Measurements from ENCODE around the gene ICAM1.

Gene ICAM1

DNA sequence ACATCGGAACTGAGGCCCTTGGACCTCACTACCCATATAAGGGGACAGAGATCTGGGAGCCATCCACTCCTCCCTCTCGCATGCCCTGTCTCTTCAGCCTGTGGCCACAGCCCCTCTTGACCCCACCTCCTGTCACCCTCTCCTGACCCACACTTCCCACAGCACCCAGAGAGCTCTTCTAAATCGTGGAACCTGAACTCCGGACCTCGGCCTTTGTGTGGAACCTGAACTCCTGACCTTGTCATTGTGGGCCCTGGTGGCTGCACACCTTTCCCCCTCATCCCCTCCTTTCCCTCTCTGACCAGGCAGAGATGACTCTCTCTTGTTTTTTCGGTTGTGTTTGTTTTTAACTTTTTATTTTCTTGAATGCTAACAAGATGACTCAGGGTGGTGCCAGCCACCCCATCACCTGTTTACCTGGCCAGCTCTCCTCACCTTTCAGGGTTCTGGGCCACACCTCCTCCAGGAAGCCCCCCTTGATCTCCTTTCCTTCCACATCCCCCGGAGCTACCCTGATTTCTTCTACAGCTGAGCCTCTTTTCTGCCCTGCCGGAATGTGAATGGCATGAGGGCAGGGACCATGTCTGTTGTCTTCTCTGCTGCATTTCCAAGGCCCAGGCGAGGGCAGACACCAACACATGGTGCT, 13.8 kb upstream of the ICAM1 start:
- H3K27me3 ChIP-seq (ENCODE audit: control insufficient read depth in 1 of 2, insufficient read depth in 2 of 2, low read length in 2 of 2): no peaks in the 10 kb centered on the region
- H3K4me3 ChIP-seq (ENCODE audit: low read depth in 1 of 2, low read length in 2 of 2): no peak overlapping the region
- no peak overlapping the region for H3K27ac ChIP-seq (ENCODE audit: low read depth, low read length)
- peaks cover 22 to 50% of the 10 kb centered on the region in 2 donors for H3K36me3 ChIP-seq (ENCODE audit: control insufficient read depth in 1 of 2, insufficient read depth in 2 of 2, low read length in 2 of 2)
- no peak overlapping the region for H3K9ac ChIP-seq (ENCODE audit: low read depth in 1 of 2, low read length in 2 of 2)
- peaks cover 12 to 13% of the 10 kb centered on the region in 2 donors for H3K4me1 ChIP-seq (ENCODE audit: control insufficient read depth in 1 of 2, insufficient read depth in 2 of 2, low read length in 2 of 2)
- H3K9me3 ChIP-seq (ENCODE audit: control insufficient read depth in 1 of 2, low read length in 2 of 2): no peaks in the 10 kb centered on the region

- peaks cover 22 to 50% of the 10 kb centered on the region in 2 donors for H3K36me3 ChIP-seq (ENCODE audit: control insufficient read depth in 1 of 2, insufficient read depth in 2 of 2, low read length in 2 of 2)
- no peak overlapping the region for H3K9ac ChIP-seq (ENCODE audit: low read depth in 1 of 2, low read length in 2 of 2)
Observed at GRCh38 chr19:10258080-10258710, 12.7 kb upstream of the ICAM1 start.

DNA sequence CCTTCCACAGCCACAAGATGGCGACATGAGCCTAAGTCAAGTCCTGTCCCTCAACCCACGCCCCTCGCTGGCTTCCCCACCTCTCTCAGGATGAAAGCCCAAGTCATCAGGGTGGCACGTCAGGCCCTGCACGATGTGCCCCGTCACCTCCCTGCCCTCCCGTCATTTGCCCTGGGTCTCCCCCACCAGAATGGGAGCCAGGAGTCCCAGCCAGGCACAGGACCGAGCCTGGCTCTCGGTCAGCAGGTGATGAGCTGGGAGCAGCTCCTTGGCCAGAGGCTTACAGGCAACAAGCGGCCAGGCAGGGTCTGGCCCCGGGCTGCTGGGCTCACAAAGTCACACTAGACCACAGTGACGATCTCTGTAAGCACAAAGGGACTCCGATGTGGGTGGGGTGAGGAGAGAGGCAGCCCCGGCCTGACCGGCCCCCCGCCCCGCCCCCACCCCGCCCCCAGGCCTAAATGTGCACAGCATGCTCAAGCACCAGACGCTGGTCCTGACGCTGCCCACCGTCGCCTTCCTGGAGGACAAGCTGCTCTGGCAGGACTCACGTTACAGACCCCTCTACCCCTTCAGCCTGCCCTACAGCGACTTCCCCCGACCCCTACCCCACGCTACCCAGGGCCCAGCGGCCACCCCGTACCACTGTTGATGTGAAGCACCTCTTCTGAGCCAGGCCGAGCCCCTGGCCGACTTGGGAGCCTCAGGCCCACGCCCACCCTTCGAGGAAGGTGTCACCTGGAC, 11.6 kb upstream of the ICAM1 start:
- Histone ChIP-seq H3K4me1 (ENCODE audit: control insufficient read depth in 1 of 2, insufficient read depth in 2 of 2, low read length in 2 of 2) (peaks cover 5 to 6% of the 10 kb centered on the region in 2 donors), H3K9me3 (ENCODE audit: control insufficient read depth in 1 of 2, low read length in 2 of 2) (no peaks in the 10 kb centered on the region), H3K4me3 (ENCODE audit: low read depth in 1 of 2, low read length in 2 of 2) (no peak overlapping the region), H3K27ac (ENCODE audit: low read depth, low read length) (no peak overlapping the region), H3K36me3 (ENCODE audit: control insufficient read depth in 1 of 2, insufficient read depth in 2 of 2, low read length in 2 of 2) (peaks cover 20 to 44% of the 10 kb centered on the region in 2 donors), H3K27me3 (ENCODE audit: control insufficient read depth in 1 of 2, insufficient read depth in 2 of 2, low read length in 2 of 2) (no peaks in the 10 kb centered on the region), H3K9ac (ENCODE audit: low read depth in 1 of 2, low read length in 2 of 2) (no peak overlapping the region)

More at GRCh38 chr19:10258080-10258710, 12.7 kb upstream of the ICAM1 start:
- H3K27me3 ChIP-seq (ENCODE audit: control insufficient read depth in 1 of 2, insufficient read depth in 2 of 2, low read length in 2 of 2): no peaks in the 10 kb centered on the region
- H3K4me3 ChIP-seq (ENCODE audit: low read depth in 1 of 2, low read length in 2 of 2): no peak overlapping the region
- H3K4me1 ChIP-seq (ENCODE audit: control insufficient read depth in 1 of 2, insufficient read depth in 2 of 2, low read length in 2 of 2): peaks cover 5 to 6% of the 10 kb centered on the region in 2 donors
- H3K27ac ChIP-seq (ENCODE audit: low read depth, low read length): no peak overlapping the region
- no peaks in the 10 kb centered on the region for H3K9me3 ChIP-seq (ENCODE audit: control insufficient read depth in 1 of 2, low read length in 2 of 2)

GRCh38 chr19:10260141-10260584, 10.8 kb upstream of the ICAM1 start:
- peaks cover 16 to 38% of the 10 kb centered on the region in 2 donors for H3K36me3 ChIP-seq (ENCODE audit: control insufficient read depth in 1 of 2, insufficient read depth in 2 of 2, low read length in 2 of 2)
- H3K27ac ChIP-seq (ENCODE audit: low read depth, low read length): no peak overlapping the region
- no peak overlapping the region for H3K4me3 ChIP-seq (ENCODE audit: low read depth in 1 of 2, low read length in 2 of 2)
- peaks cover 5 to 6% of the 10 kb centered on the region in 2 donors for H3K4me1 ChIP-seq (ENCODE audit: control insufficient read depth in 1 of 2, insufficient read depth in 2 of 2, low read length in 2 of 2)
- no peak overlapping the region for H3K9ac ChIP-seq (ENCODE audit: low read depth in 1 of 2, low read length in 2 of 2)
- no peaks in the 10 kb centered on the region for H3K27me3 ChIP-seq (ENCODE audit: control insufficient read depth in 1 of 2, insufficient read depth in 2 of 2, low read length in 2 of 2)
- no peaks in the 10 kb centered on the region for H3K9me3 ChIP-seq (ENCODE audit: control insufficient read depth in 1 of 2, low read length in 2 of 2)

- H3K9ac ChIP-seq (ENCODE audit: low read depth in 1 of 2, low read length in 2 of 2): no peak overlapping the region
- no peaks in the 10 kb centered on the region for H3K9me3 ChIP-seq (ENCODE audit: control insufficient read depth in 1 of 2, low read length in 2 of 2)
- peaks cover 8 to 21% of the 10 kb centered on the region in 2 donors for H3K36me3 ChIP-seq (ENCODE audit: control insufficient read depth in 1 of 2, insufficient read depth in 2 of 2, low read length in 2 of 2)
- no peak overlapping the region for H3K27ac ChIP-seq (ENCODE audit: low read depth, low read length)
- H3K4me3 ChIP-seq (ENCODE audit: low read depth in 1 of 2, low read length in 2 of 2): no peak overlapping the region
- peaks cover 5 to 6% of the 10 kb centered on the region in 2 donors for H3K4me1 ChIP-seq (ENCODE audit: control insufficient read depth in 1 of 2, insufficient read depth in 2 of 2, low read length in 2 of 2)
- no peaks in the 10 kb centered on the region for H3K27me3 ChIP-seq (ENCODE audit: control insufficient read depth in 1 of 2, insufficient read depth in 2 of 2, low read length in 2 of 2)
Observed at GRCh38 chr19:10262771-10263170, 8.1 kb upstream of the ICAM1 start.

- H3K4me3 ChIP-seq (ENCODE audit: low read depth in 1 of 2, low read length in 2 of 2): no peak overlapping the region
- no peaks in the 10 kb centered on the region for H3K36me3 ChIP-seq (ENCODE audit: control insufficient read depth in 1 of 2, insufficient read depth in 2 of 2, low read length in 2 of 2)
- H3K4me1 ChIP-seq (ENCODE audit: control insufficient read depth in 1 of 2, insufficient read depth in 2 of 2, low read length in 2 of 2): peaks cover 11 to 15% of the 10 kb centered on the region in 2 donors
- H3K9me3 ChIP-seq (ENCODE audit: control insufficient read depth in 1 of 2, low read length in 2 of 2): no peaks in the 10 kb centered on the region
- no peak overlapping the region for H3K27ac ChIP-seq (ENCODE audit: low read depth, low read length)
- H3K27me3 ChIP-seq (ENCODE audit: control insufficient read depth in 1 of 2, insufficient read depth in 2 of 2, low read length in 2 of 2): peaks cover 9 to 16% of the 10 kb centered on the region in 2 donors
- no peak overlapping the region for H3K9ac ChIP-seq (ENCODE audit: low read depth in 1 of 2, low read length in 2 of 2)
Observed at GRCh38 chr19:10266706-10267105, 4.2 kb upstream of the ICAM1 start.

- H3K36me3 ChIP-seq (ENCODE audit: control insufficient read depth in 1 of 2, insufficient read depth in 2 of 2, low read length in 2 of 2): no peaks in the 10 kb centered on the region
- peaks cover 11 to 19% of the 10 kb centered on the region in 2 donors for H3K4me1 ChIP-seq (ENCODE audit: control insufficient read depth in 1 of 2, insufficient read depth in 2 of 2, low read length in 2 of 2)
- no peaks in the 10 kb centered on the region for H3K9me3 ChIP-seq (ENCODE audit: control insufficient read depth in 1 of 2, low read length in 2 of 2)
- H3K27ac ChIP-seq (ENCODE audit: low read depth, low read length): peak overlapping the region; percentile 10
- peaks cover 9 to 16% of the 10 kb centered on the region in 2 donors for H3K27me3 ChIP-seq (ENCODE audit: control insufficient read depth in 1 of 2, insufficient read depth in 2 of 2, low read length in 2 of 2)
- H3K4me3 ChIP-seq (ENCODE audit: low read depth in 1 of 2, low read length in 2 of 2): no peak overlapping the region
- no peak overlapping the region for H3K9ac ChIP-seq (ENCODE audit: low read depth in 1 of 2, low read length in 2 of 2)
Observed at GRCh38 chr19:10268071-10268470, 2.8 kb upstream of the ICAM1 start.

DNA sequence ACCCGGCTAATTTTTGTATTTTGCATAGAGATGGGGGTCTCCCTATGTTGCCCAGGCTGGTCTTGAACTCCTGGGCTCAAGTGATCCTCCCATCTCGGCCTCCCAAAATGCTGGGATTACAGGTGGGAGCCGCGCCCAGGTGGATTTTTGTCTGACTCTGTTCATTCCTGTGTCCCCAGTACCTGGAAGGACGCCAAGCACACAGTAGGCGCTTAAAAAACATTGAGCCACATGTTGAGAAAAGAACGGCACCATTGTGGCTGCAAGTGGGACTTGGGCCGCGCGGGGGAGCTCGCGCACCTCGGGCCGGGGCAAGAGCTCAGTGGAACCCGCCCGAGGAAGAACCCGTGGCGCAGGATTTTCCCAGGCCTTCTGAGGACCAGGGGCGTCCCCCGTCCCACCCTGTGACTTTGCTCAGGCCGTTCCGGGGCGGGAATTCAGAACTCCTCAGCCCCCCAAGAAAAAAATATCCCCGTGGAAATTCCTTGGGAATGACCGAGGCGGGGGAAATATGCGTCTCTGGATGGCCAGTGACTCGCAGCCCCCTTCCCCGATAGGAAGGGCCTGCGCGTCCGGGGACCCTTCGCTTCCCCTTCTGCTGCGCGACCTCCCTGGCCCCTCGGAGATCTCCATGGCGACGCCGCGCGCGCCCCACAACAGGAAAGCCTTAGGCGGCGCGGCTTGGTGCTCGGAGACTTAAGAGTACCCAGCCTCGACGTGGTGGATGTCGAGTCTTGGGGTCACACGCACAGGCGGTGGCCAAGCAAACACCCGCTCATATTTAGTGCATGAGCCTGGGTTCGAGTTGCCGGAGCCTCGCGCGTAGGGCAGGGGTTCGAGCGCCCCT, 1.4 kb upstream of the ICAM1 start:
- Histone ChIP-seq H3K27me3 (ENCODE audit: control insufficient read depth in 1 of 2, insufficient read depth in 2 of 2, low read length in 2 of 2) (peaks cover 9 to 16% of the 10 kb centered on the region in 2 donors), H3K36me3 (ENCODE audit: control insufficient read depth in 1 of 2, insufficient read depth in 2 of 2, low read length in 2 of 2) (peaks cover 0 to 2% of the 10 kb centered on the region in 2 donors), H3K9me3 (ENCODE audit: control insufficient read depth in 1 of 2, low read length in 2 of 2) (no peaks in the 10 kb centered on the region), H3K9ac (ENCODE audit: low read depth in 1 of 2, low read length in 2 of 2) (peak overlapping the region; percentile 44 to 57), H3K4me1 (ENCODE audit: control insufficient read depth in 1 of 2, insufficient read depth in 2 of 2, low read length in 2 of 2) (peaks cover 11 to 19% of the 10 kb centered on the region in 2 donors), H3K4me3 (ENCODE audit: low read depth in 1 of 2, low read length in 2 of 2) (peak overlapping the region; percentile 60 to 71), H3K27ac (ENCODE audit: low read depth, low read length) (peak overlapping the region; percentile 83)

DNA sequence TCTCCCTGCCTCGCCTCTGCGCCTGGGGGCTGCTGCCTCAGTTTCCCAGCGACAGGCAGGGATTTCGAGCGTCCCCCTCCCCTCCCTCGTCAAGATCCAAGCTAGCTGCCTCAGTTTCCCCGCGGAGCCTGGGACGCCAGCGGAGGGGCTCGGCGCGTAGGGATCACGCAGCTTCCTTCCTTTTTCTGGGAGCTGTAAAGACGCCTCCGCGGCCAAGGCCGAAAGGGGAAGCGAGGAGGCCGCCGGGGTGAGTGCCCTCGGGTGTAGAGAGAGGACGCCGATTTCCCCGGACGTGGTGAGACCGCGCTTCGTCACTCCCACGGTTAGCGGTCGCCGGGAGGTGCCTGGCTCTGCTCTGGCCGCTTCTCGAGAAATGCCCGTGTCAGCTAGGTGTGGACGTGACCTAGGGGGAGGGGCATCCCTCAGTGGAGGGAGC, 722 bp upstream of the ICAM1 start:
- H3K9me3 ChIP-seq (ENCODE audit: control insufficient read depth in 1 of 2, low read length in 2 of 2): no peaks in the 10 kb centered on the region
- H3K9ac ChIP-seq (ENCODE audit: low read depth in 1 of 2, low read length in 2 of 2): peak overlapping the region; percentile 44 to 57
- peaks cover 0 to 4% of the 10 kb centered on the region in 2 donors for H3K36me3 ChIP-seq (ENCODE audit: control insufficient read depth in 1 of 2, insufficient read depth in 2 of 2, low read length in 2 of 2)
- H3K27me3 ChIP-seq (ENCODE audit: control insufficient read depth in 1 of 2, insufficient read depth in 2 of 2, low read length in 2 of 2): peaks cover 9 to 16% of the 10 kb centered on the region in 2 donors
- H3K27ac ChIP-seq (ENCODE audit: low read depth, low read length): peak overlapping the region; percentile 83
- peak overlapping the region; percentile 60 to 71 for H3K4me3 ChIP-seq (ENCODE audit: low read depth in 1 of 2, low read length in 2 of 2)
- H3K4me1 ChIP-seq (ENCODE audit: control insufficient read depth in 1 of 2, insufficient read depth in 2 of 2, low read length in 2 of 2): peaks cover 11 to 19% of the 10 kb centered on the region in 2 donors
